Right lobe of liver (tissue), 4 donors: Measurements from ENCODE around the gene SRD5A1.

Source experiments
- CTCF ChIP-seq, 4 donors: fragments of 200-600 bp in 3 of 4; fragments of 450-650 bp in 1 of 4; IDR thresholded peaks; one replicate each; pipeline versions ENCODE4 v1.5.1 to v1.8.0; 2016 to 2022; ENCODE audit warnings: antibody characterized with exemption in 4 of 4, mild to moderate bottlenecking in 2 of 4
- POLR2A ChIP-seq: fragments of 450-650 bp; IDR thresholded peaks from one replicate; pipeline ENCODE4 v1.6.1; 2017; ENCODE audit warnings: antibody characterized with exemption, mild to moderate bottlenecking
- donor health status: DM: no; HTN: no; CAD: no.
- donor health status: DM: no; HTN: no; CAD: no.
- donor health status: DM: no; HTN: yes; CAD: no.

- TF ChIP-seq CTCF (IDR thresholded peaks at IDR 0.05): no peak
- TF ChIP-seq POLR2A: no peak
These were observed 40.6 kb upstream of the SRD5A1 start for GRCh38 chr5:6592601-6593000.
